ENCODE data around the gene MRAS. TPM values are rescaled to one million over a fixed set of nuclear protein-coding genes. Genes with fewer than 3 reads are reported as not detected.
A peak's percentile ranks its signal among the peaks of the same experiment; 100 is the strongest.

The MRAS gene
- polyA plus RNA-seq, 4 donors: 0.45 to 10.1 (median 3.6) TPM

GRCh38 chr3:138323971-138324370 is 24.4 kb upstream of the MRAS start:
- Histone ChIP-seq H3K4me1 (ENCODE audit: control insufficient read depth in 3 of 3, insufficient read depth in 2 of 3, low read depth in 1 of 3, low read length in 2 of 3) (no peaks in the 10 kb centered on the region), H3K4me3 (ENCODE audit: low read depth in 1 of 3, low read length in 3 of 3) (no peak overlapping the region), H3K27ac (ENCODE audit: low read depth in 1 of 3, low read length in 2 of 3) (no peak overlapping the region), H3K9me3 (ENCODE audit: control insufficient read depth in 2 of 2, insufficient read depth in 1 of 2, low read depth in 1 of 2, low read length in 1 of 2) (no peaks in the 10 kb centered on the region), H3K27me3 (ENCODE audit: control insufficient read depth in 3 of 3, insufficient read depth in 3 of 3, low read length in 3 of 3) (no peaks in the 10 kb centered on the region), H3K36me3 (ENCODE audit: control insufficient read depth in 3 of 3, insufficient read depth in 2 of 3, low read depth in 1 of 3, low read length in 3 of 3) (no peaks in the 10 kb centered on the region)
- DNase-seq (no peak), FAIRE-seq (no peak)
- 75 to 82% (median 81%) methylated on average over 4 of the region's 4 CpGs for WGBS, 3 donors

GRCh38 chr3:138325990-138326389 is 22.4 kb upstream of the MRAS start:
- Histone ChIP-seq H3K4me1 (ENCODE audit: control insufficient read depth in 3 of 3, insufficient read depth in 2 of 3, low read depth in 1 of 3, low read length in 2 of 3) (no peaks in the 10 kb centered on the region), H3K27me3 (ENCODE audit: control insufficient read depth in 3 of 3, insufficient read depth in 3 of 3, low read length in 3 of 3) (peaks cover 0 to 3% (median 0%) of the 10 kb centered on the region in 3 donors), H3K9me3 (ENCODE audit: control insufficient read depth in 2 of 2, insufficient read depth in 1 of 2, low read depth in 1 of 2, low read length in 1 of 2) (no peaks in the 10 kb centered on the region), H3K27ac (ENCODE audit: low read depth in 1 of 3, low read length in 2 of 3) (no peak overlapping the region), H3K36me3 (ENCODE audit: control insufficient read depth in 3 of 3, insufficient read depth in 2 of 3, low read depth in 1 of 3, low read length in 3 of 3) (no peaks in the 10 kb centered on the region), H3K4me3 (ENCODE audit: low read depth in 1 of 3, low read length in 3 of 3) (no peak overlapping the region)
- FAIRE-seq: no peak
- no peak for DNase-seq

GRCh38 chr3:138326866-138327595 is 21.3 kb upstream of the MRAS start:
- no peaks in the 10 kb centered on the region for H3K9me3 ChIP-seq (ENCODE audit: control insufficient read depth in 2 of 2, insufficient read depth in 1 of 2, low read depth in 1 of 2, low read length in 1 of 2)
- no peaks in the 10 kb centered on the region for H3K36me3 ChIP-seq (ENCODE audit: control insufficient read depth in 3 of 3, insufficient read depth in 2 of 3, low read depth in 1 of 3, low read length in 3 of 3)
- no peak overlapping the region for H3K4me3 ChIP-seq (ENCODE audit: low read depth in 1 of 3, low read length in 3 of 3)
- DNase-seq (no peak), FAIRE-seq (no peak)
- H3K27me3 ChIP-seq (ENCODE audit: control insufficient read depth in 3 of 3, insufficient read depth in 3 of 3, low read length in 3 of 3): peaks cover 0 to 3% (median 0%) of the 10 kb centered on the region in 3 donors
- H3K27ac ChIP-seq (ENCODE audit: low read depth in 1 of 3, low read length in 2 of 3): no peak overlapping the region
- WGBS, 3 donors: 89 to 97% (median 92%) methylated on average over 11 to 12 of the region's 12 CpGs
- no peaks in the 10 kb centered on the region for H3K4me1 ChIP-seq (ENCODE audit: control insufficient read depth in 3 of 3, insufficient read depth in 2 of 3, low read depth in 1 of 3, low read length in 2 of 3)

- H3K36me3 ChIP-seq (ENCODE audit: control insufficient read depth in 3 of 3, insufficient read depth in 2 of 3, low read depth in 1 of 3, low read length in 3 of 3): no peaks in the 10 kb centered on the region
- no peaks in the 10 kb centered on the region for H3K4me1 ChIP-seq (ENCODE audit: control insufficient read depth in 3 of 3, insufficient read depth in 2 of 3, low read depth in 1 of 3, low read length in 2 of 3)
- 75 to 82% (median 78%) methylated on average over 4 of the region's 4 CpGs for WGBS, 3 donors
- H3K9me3 ChIP-seq (ENCODE audit: control insufficient read depth in 2 of 2, insufficient read depth in 1 of 2, low read depth in 1 of 2, low read length in 1 of 2): no peaks in the 10 kb centered on the region
- FAIRE-seq (no peak), DNase-seq (no peak)
- peaks cover 0 to 3% (median 0%) of the 10 kb centered on the region in 3 donors for H3K27me3 ChIP-seq (ENCODE audit: control insufficient read depth in 3 of 3, insufficient read depth in 3 of 3, low read length in 3 of 3)
- no peak overlapping the region for H3K27ac ChIP-seq (ENCODE audit: low read depth in 1 of 3, low read length in 2 of 3)
- H3K4me3 ChIP-seq (ENCODE audit: low read depth in 1 of 3, low read length in 3 of 3): no peak overlapping the region
These were observed 20.5 kb upstream of the MRAS start for GRCh38 chr3:138327831-138328230.

GRCh38 chr3:138328341-138328740 is 20.0 kb upstream of the MRAS start:
- no peaks in the 10 kb centered on the region for H3K36me3 ChIP-seq (ENCODE audit: control insufficient read depth in 3 of 3, insufficient read depth in 2 of 3, low read depth in 1 of 3, low read length in 3 of 3)
- H3K4me3 ChIP-seq (ENCODE audit: low read depth in 1 of 3, low read length in 3 of 3): no peak overlapping the region
- FAIRE-seq (no peak), DNase-seq (no peak)
- H3K9me3 ChIP-seq (ENCODE audit: control insufficient read depth in 2 of 2, insufficient read depth in 1 of 2, low read depth in 1 of 2, low read length in 1 of 2): no peaks in the 10 kb centered on the region
- 26 to 37% (median 35%) methylated on average over 2 of the region's 2 CpGs for WGBS, 3 donors
- H3K27me3 ChIP-seq (ENCODE audit: control insufficient read depth in 3 of 3, insufficient read depth in 3 of 3, low read length in 3 of 3): peaks cover 0 to 3% (median 0%) of the 10 kb centered on the region in 3 donors
- no peak overlapping the region for H3K27ac ChIP-seq (ENCODE audit: low read depth in 1 of 3, low read length in 2 of 3)
- no peaks in the 10 kb centered on the region for H3K4me1 ChIP-seq (ENCODE audit: control insufficient read depth in 3 of 3, insufficient read depth in 2 of 3, low read depth in 1 of 3, low read length in 2 of 3)

- FAIRE-seq (no peak), DNase-seq (peak; percentile 74 to 85)
- Histone ChIP-seq H3K9me3 (ENCODE audit: control insufficient read depth in 2 of 2, insufficient read depth in 1 of 2, low read depth in 1 of 2, low read length in 1 of 2) (no peaks in the 10 kb centered on the region), H3K27ac (ENCODE audit: low read depth in 1 of 3, low read length in 2 of 3) (peak within 1 kb of the TSS in 1 of 3 donors; percentile 40), H3K4me1 (ENCODE audit: control insufficient read depth in 3 of 3, insufficient read depth in 2 of 3, low read depth in 1 of 3, low read length in 2 of 3) (no peaks in the 10 kb centered on the region), H3K4me3 (ENCODE audit: low read depth in 1 of 3, low read length in 3 of 3) (peak within 1 kb of the TSS; percentile 54 to 63 (median 56)), H3K27me3 (ENCODE audit: control insufficient read depth in 3 of 3, insufficient read depth in 3 of 3, low read length in 3 of 3) (peaks cover 0 to 3% (median 0%) of the 10 kb centered on the region in 3 donors), H3K36me3 (ENCODE audit: control insufficient read depth in 3 of 3, insufficient read depth in 2 of 3, low read depth in 1 of 3, low read length in 3 of 3) (no peaks in the 10 kb centered on the region)
- 1% methylated on average over 62 of the region's 62 CpGs for WGBS, 3 donors
These were observed 19.0 kb upstream of the MRAS start, which contains the start of gene NME9 for GRCh38 chr3:138329127-138329983. TSS of gene NME9 (minus strand) at chr3:138329851. CDS start at chr3:138329335, 516 bp downstream.

GRCh38 chr3:138329984-138330293 is 18.4 kb upstream of the MRAS start:
- WGBS, 3 donors: 4 to 9% (median 8%) methylated on average over 7 of the region's 7 CpGs
- Histone ChIP-seq H3K9me3 (ENCODE audit: control insufficient read depth in 2 of 2, insufficient read depth in 1 of 2, low read depth in 1 of 2, low read length in 1 of 2) (no peaks in the 10 kb centered on the region), H3K27me3 (ENCODE audit: control insufficient read depth in 3 of 3, insufficient read depth in 3 of 3, low read length in 3 of 3) (peaks cover 0 to 3% (median 0%) of the 10 kb centered on the region in 3 donors), H3K27ac (ENCODE audit: low read depth in 1 of 3, low read length in 2 of 3) (no peak overlapping the region), H3K36me3 (ENCODE audit: control insufficient read depth in 3 of 3, insufficient read depth in 2 of 3, low read depth in 1 of 3, low read length in 3 of 3) (no peaks in the 10 kb centered on the region), H3K4me3 (ENCODE audit: low read depth in 1 of 3, low read length in 3 of 3) (peak overlapping the region; percentile 54 to 63 (median 56)), H3K4me1 (ENCODE audit: control insufficient read depth in 3 of 3, insufficient read depth in 2 of 3, low read depth in 1 of 3, low read length in 2 of 3) (no peaks in the 10 kb centered on the region)
- DNase-seq (no peak), FAIRE-seq (no peak)

GRCh38 chr3:138331143-138331894 is 17.1 kb upstream of the MRAS start:
- Histone ChIP-seq H3K27ac (ENCODE audit: low read depth in 1 of 3, low read length in 2 of 3) (no peak overlapping the region), H3K4me3 (ENCODE audit: low read depth in 1 of 3, low read length in 3 of 3) (no peak overlapping the region), H3K36me3 (ENCODE audit: control insufficient read depth in 3 of 3, insufficient read depth in 2 of 3, low read depth in 1 of 3, low read length in 3 of 3) (no peaks in the 10 kb centered on the region), H3K27me3 (ENCODE audit: control insufficient read depth in 3 of 3, insufficient read depth in 3 of 3, low read length in 3 of 3) (peaks cover 0 to 3% (median 0%) of the 10 kb centered on the region in 3 donors), H3K9me3 (ENCODE audit: control insufficient read depth in 2 of 2, insufficient read depth in 1 of 2, low read depth in 1 of 2, low read length in 1 of 2) (no peaks in the 10 kb centered on the region), H3K4me1 (ENCODE audit: control insufficient read depth in 3 of 3, insufficient read depth in 2 of 3, low read depth in 1 of 3, low read length in 2 of 3) (no peaks in the 10 kb centered on the region)
- DNase-seq (no peak), FAIRE-seq (no peak)
- 82 to 91% (median 86%) methylated on average over 6 of the region's 6 CpGs for WGBS, 3 donors

All from small intestine (tissue), 7 donors.